ENCODE results near the gene ZNF385B. TPM values are rescaled to one million over a fixed set of nuclear protein-coding genes. Genes with fewer than 3 reads are reported as not detected.

ZNF385B gene
- polyA plus RNA-seq, 1 donor from 2014 or later = 0.31 TPM

DNA sequence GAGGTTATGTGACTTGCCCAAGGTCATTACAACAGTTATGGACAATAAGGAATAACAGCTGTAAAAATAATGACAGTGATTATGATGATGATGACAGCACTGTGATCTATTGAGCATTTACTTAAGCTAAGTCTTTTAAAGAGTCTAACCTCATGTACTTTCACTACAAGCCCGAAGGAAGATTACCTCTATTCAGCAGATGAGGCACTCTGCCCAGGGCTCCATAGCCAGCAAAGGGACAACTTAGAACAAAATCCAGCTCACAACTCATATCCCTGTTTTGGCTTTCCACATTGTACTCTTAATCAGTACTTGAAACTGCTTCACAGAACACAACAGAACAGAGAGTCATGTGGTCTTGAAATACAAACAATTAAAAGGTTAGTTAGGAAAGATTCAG, 290.2 kb downstream of the ZNF385B start:
- H4K20me1 ChIP-seq (ENCODE audit: insufficient read depth) = no peaks in the 10 kb centered on the region
- H3K4me2 ChIP-seq (ENCODE audit: low read length) = no peak overlapping the region
- TF ChIP-seq TAF1 (IDR thresholded peaks at IDR 0.05; ENCODE audit: low read depth) = no peak
- no peaks in the 10 kb centered on the region for H3K9me2 ChIP-seq (ENCODE audit: insufficient read depth, low read length)
- H3K27ac ChIP-seq (ENCODE audit: low read length) = no peak overlapping the region
- no peaks in the 10 kb centered on the region for H3K36me3 ChIP-seq (ENCODE audit: insufficient read depth, low read length)
- H2AFZ ChIP-seq (ENCODE audit: low read depth, low read length) = no peak overlapping the region
- no peak overlapping the region for H3K9ac ChIP-seq (ENCODE audit: low read length)
- no peaks in the 10 kb centered on the region for H3K9me3 ChIP-seq (ENCODE audit: low read length)
- H3F3A ChIP-seq (ENCODE audit: insufficient read depth, low read length, poor library complexity, severe bottlenecking) = no peaks in the 10 kb centered on the region
- no peaks in the 10 kb centered on the region for H3K79me2 ChIP-seq (replicated peaks; ENCODE audit: insufficient read depth, low read length)
- no peaks in the 10 kb centered on the region for H3K27me3 ChIP-seq (ENCODE audit: insufficient read depth, low read depth, low read length)
- H3K4me3 ChIP-seq (ENCODE audit: low read length) = no peak overlapping the region

DNA sequence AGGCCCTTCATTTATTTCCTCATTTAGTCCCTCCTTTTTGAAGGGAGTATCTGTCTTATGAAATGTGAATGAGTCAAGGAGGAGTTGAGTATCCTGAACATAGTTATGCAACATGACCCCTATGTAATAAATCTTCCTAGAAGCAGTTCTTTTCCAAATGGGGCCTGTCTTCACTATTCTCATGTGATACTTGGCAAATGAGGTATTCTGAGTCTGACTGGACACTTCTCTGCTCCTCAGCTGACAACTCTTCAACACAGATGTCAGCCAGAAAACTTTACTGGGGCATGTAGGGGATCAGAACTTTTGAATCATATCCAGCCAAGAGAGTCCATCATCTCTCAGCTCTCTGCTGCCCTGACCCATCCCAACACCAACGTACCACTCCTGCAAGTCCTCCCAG, 291.6 kb downstream of the ZNF385B start:
- Histone ChIP-seq H3K9me2 (ENCODE audit: insufficient read depth, low read length) (no peaks in the 10 kb centered on the region), H3K4me3 (ENCODE audit: low read length) (no peak overlapping the region), H3K27me3 (ENCODE audit: insufficient read depth, low read depth, low read length) (no peaks in the 10 kb centered on the region), H3K79me2 (replicated peaks; ENCODE audit: insufficient read depth, low read length) (no peaks in the 10 kb centered on the region), H3K27ac (ENCODE audit: low read length) (no peak overlapping the region), H3F3A (ENCODE audit: insufficient read depth, low read length, poor library complexity, severe bottlenecking) (no peaks in the 10 kb centered on the region), H4K20me1 (ENCODE audit: insufficient read depth) (no peaks in the 10 kb centered on the region), H3K36me3 (ENCODE audit: insufficient read depth, low read length) (no peaks in the 10 kb centered on the region), H3K4me2 (ENCODE audit: low read length) (no peak overlapping the region), H3K9ac (ENCODE audit: low read length) (no peak overlapping the region), H3K9me3 (ENCODE audit: low read length) (no peaks in the 10 kb centered on the region), H2AFZ (ENCODE audit: low read depth, low read length) (no peak overlapping the region)
- TF ChIP-seq MXI1 (conservative IDR thresholded peaks at IDR 0.05; ENCODE audit: poor library complexity, severe bottlenecking) (no peak), EP300 (conservative IDR thresholded peaks at IDR 0.05; ENCODE audit: poor library complexity, severe bottlenecking) (no peak), TAF1 (IDR thresholded peaks at IDR 0.05; ENCODE audit: low read depth) (no peak)
- TF ChIP-seq, protein P1, sequence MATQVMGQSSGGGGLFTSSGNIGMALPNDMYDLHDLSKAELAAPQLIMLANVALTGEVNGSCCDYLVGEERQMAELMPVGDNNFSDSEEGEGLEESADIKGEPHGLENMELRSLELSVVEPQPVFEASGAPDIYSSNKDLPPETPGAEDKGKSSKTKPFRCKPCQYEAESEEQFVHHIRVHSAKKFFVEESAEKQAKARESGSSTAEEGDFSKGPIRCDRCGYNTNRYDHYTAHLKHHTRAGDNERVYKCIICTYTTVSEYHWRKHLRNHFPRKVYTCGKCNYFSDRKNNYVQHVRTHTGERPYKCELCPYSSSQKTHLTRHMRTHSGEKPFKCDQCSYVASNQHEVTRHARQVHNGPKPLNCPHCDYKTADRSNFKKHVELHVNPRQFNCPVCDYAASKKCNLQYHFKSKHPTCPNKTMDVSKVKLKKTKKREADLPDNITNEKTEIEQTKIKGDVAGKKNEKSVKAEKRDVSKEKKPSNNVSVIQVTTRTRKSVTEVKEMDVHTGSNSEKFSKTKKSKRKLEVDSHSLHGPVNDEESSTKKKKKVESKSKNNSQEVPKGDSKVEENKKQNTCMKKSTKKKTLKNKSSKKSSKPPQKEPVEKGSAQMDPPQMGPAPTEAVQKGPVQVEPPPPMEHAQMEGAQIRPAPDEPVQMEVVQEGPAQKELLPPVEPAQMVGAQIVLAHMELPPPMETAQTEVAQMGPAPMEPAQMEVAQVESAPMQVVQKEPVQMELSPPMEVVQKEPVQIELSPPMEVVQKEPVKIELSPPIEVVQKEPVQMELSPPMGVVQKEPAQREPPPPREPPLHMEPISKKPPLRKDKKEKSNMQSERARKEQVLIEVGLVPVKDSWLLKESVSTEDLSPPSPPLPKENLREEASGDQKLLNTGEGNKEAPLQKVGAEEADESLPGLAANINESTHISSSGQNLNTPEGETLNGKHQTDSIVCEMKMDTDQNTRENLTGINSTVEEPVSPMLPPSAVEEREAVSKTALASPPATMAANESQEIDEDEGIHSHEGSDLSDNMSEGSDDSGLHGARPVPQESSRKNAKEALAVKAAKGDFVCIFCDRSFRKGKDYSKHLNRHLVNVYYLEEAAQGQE (IDR thresholded peaks at IDR 0.05; ENCODE audit: borderline replicate concordance) = no peak

DNA sequence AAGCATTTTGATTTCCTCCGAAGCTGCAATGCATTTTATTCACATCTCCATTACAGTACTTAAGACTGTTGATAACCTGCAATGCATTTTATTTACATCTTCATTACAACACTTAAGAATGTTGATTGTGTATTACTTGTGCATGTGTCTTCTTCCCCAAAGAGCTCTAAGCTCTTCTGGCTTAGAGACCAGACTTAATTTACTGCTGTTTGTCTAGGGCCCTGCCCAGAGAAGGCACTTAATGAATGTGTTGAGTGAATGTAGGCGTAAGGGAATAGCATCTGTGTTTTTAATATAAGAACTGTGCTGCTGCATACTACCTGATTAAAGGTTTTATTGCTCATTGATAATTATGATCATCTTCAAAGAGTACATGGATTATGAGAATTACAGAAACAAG, 295.6 kb downstream of the ZNF385B start:
- Histone ChIP-seq H3K4me2 (ENCODE audit: low read length) (no peak overlapping the region), H3K27ac (ENCODE audit: low read length) (no peak overlapping the region), H3K79me2 (replicated peaks; ENCODE audit: insufficient read depth, low read length) (no peaks in the 10 kb centered on the region), H3K4me3 (ENCODE audit: low read length) (no peak overlapping the region), H2AFZ (ENCODE audit: low read depth, low read length) (no peak overlapping the region), H3K27me3 (ENCODE audit: insufficient read depth, low read depth, low read length) (no peaks in the 10 kb centered on the region), H4K20me1 (ENCODE audit: insufficient read depth) (no peaks in the 10 kb centered on the region), H3K9me3 (ENCODE audit: low read length) (no peaks in the 10 kb centered on the region), H3K36me3 (ENCODE audit: insufficient read depth, low read length) (no peaks in the 10 kb centered on the region), H3F3A (ENCODE audit: insufficient read depth, low read length, poor library complexity, severe bottlenecking) (no peaks in the 10 kb centered on the region), H3K9ac (ENCODE audit: low read length) (no peak overlapping the region), H3K9me2 (ENCODE audit: insufficient read depth, low read length) (no peaks in the 10 kb centered on the region)
- no peak for TF ChIP-seq TAF1 (IDR thresholded peaks at IDR 0.05; ENCODE audit: low read depth)
- TF ChIP-seq, protein P1 (IDR thresholded peaks at IDR 0.05; ENCODE audit: borderline replicate concordance) = no peak
- no peak for TF ChIP-seq POLR2AphosphoS5 (IDR thresholded peaks at IDR 0.05)
- TF ChIP-seq RAD21 (conservative IDR thresholded peaks at IDR 0.05) = no peak
- TF ChIP-seq EZH2 (IDR thresholded peaks at IDR 0.05; ENCODE audit: borderline replicate concordance, insufficient read depth, low read length, poor library complexity, severe bottlenecking) = no peak
- TF ChIP-seq SMC3 (conservative IDR thresholded peaks at IDR 0.05; ENCODE audit: poor library complexity) = no peak
- TF ChIP-seq, protein P2, sequence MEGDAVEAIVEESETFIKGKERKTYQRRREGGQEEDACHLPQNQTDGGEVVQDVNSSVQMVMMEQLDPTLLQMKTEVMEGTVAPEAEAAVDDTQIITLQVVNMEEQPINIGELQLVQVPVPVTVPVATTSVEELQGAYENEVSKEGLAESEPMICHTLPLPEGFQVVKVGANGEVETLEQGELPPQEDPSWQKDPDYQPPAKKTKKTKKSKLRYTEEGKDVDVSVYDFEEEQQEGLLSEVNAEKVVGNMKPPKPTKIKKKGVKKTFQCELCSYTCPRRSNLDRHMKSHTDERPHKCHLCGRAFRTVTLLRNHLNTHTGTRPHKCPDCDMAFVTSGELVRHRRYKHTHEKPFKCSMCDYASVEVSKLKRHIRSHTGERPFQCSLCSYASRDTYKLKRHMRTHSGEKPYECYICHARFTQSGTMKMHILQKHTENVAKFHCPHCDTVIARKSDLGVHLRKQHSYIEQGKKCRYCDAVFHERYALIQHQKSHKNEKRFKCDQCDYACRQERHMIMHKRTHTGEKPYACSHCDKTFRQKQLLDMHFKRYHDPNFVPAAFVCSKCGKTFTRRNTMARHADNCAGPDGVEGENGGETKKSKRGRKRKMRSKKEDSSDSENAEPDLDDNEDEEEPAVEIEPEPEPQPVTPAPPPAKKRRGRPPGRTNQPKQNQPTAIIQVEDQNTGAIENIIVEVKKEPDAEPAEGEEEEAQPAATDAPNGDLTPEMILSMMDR (IDR thresholded peaks at IDR 0.05; ENCODE audit: poor library complexity, severe bottlenecking) = no peak
- TF ChIP-seq EP300 (conservative IDR thresholded peaks at IDR 0.05; ENCODE audit: poor library complexity, severe bottlenecking) = no peak
- TF ChIP-seq MXI1 (conservative IDR thresholded peaks at IDR 0.05; ENCODE audit: poor library complexity, severe bottlenecking) = no peak

Measured in neural cell (in vitro differentiated cells).